ENCODE data around the gene CELF5. TPM values are rescaled to one million over a fixed set of nuclear protein-coding genes. Genes with fewer than 3 reads are reported as not detected.

CELF5 gene
- total and polyA plus RNA-seq, 9 of the 15 experiments (the other 6 are each of a cell fraction or from before 2014, with no cell fraction given), result 0.01 to 0.56 (median 0.22) TPM

GRCh38 chr19:3266092-3266693, 41.7 kb downstream of the CELF5 start:
- Histone ChIP-seq H3K4me1 (replicated peaks in 1 of 2; ENCODE audit: control insufficient read depth in 2 of 2, insufficient read depth in 2 of 2, low read length in 2 of 2) (peaks cover 0 to 15% of the 10 kb centered on the region in 2 experiments; a peak in 3 of 5 replicates), H3K9ac (ENCODE audit: insufficient read depth in 1 of 2, low read depth in 2 of 2, low read length in 2 of 2) (no peak overlapping the region), H3K9me1 (ENCODE audit: control insufficient read depth, insufficient read depth, low read length) (no peaks in the 10 kb centered on the region), H3K27ac (ENCODE audit: extremely low read depth, low read depth, low read length) (no peak overlapping the region), H3K4me2 (ENCODE audit: insufficient read depth, low read length) (0 out of 2 replicates have a peak overlapping the region, but pooled peaks have one; percentile 3), H3K9me3 (replicated peaks; ENCODE audit: control insufficient read depth, insufficient read depth, low read depth, low read length) (no peaks in the 10 kb centered on the region), H3K27me3 (ENCODE audit: control insufficient read depth in 2 of 2, insufficient read depth in 2 of 2, low read length in 2 of 2) (peaks cover 0 to 22% of the 10 kb centered on the region in 2 experiments; a peak in 2 of 5 replicates), H3K36me3 (ENCODE audit: control insufficient read depth, insufficient read depth, low read length) (no peaks in the 10 kb centered on the region), H2AFZ (ENCODE audit: low read depth, low read length) (no peak overlapping the region), H3K79me2 (ENCODE audit: control insufficient read depth, insufficient read depth, low read length) (no peaks in the 10 kb centered on the region), H3K4me3 (no peak overlapping the region), H4K20me1 (replicated peaks; ENCODE audit: control insufficient read depth, insufficient read depth, low read length) (peaks cover 4% of the 10 kb centered on the region; the same call in 1 of the 2 replicates)
- FAIRE-seq (peak; percentile 29), ATAC-seq (no peak), DNase-seq (ENCODE audit: extremely low read depth in 1 of 4, low spot score in 3 of 4) (peak in 1 of 4 experiments; percentile 28)
- intact Hi-C loops (cut with micrococcal nuclease) (no loop called here), in situ Hi-C loops (cut with MboI) (no loop called here)
- 8% methylated on average over 16 of the region's 19 CpGs for WGBS (ENCODE audit: insufficient coverage, low coverage, missing lambda C conversion rate)
- BruUV-seq (replicated peaks), result no TSS peak
- ChIA-PET POLR2A (interaction anchor here (1.0 kb wide), 1 partner anchor 9 kb away, joined by 3 read pairs; no protein-coding TSS in a partner anchor), CTCF (ENCODE audit: low intra/inter-chr PET ratio) (interaction anchor here (0.6 kb wide), 1 partner anchor 75 kb away, joined by 3 read pairs; no protein-coding TSS in a partner anchor)
- TF ChIP-seq FOXA1 (IDR thresholded peaks at IDR 0.05; ENCODE audit: borderline replicate concordance), result no peak
- no peak for TF ChIP-seq ZNF124 (CRISPR knock-in tag; IDR thresholded peaks at IDR 0.05)
- peak; percentile 54; the same call in 1 of the 2 replicates for TF ChIP-seq CC2D1A (IDR thresholded peaks at IDR 0.05)
- no peak for TF ChIP-seq BHLHE40 (IDR thresholded peaks at IDR 0.05; ENCODE audit: low read length)
- peak; percentile 31; the same call in 1 of the 2 replicates for TF ChIP-seq SMARCA5 (IDR thresholded peaks at IDR 0.05)
- TF ChIP-seq KDM1A (IDR thresholded peaks at IDR 0.05), result peak in 1 of 2 experiments; percentile 25; a peak in 1 of 4 replicates
- no peak for TF ChIP-seq THRAP3 (IDR thresholded peaks at IDR 0.05; ENCODE audit: borderline replicate concordance)
- peak; percentile 40; the same call in 1 of the 2 replicates for TF ChIP-seq HINFP (tag; conservative IDR thresholded peaks at IDR 0.05; ENCODE audit: low read depth)
- TF ChIP-seq ZNF785 (CRISPR knock-in tag; IDR thresholded peaks at IDR 0.05), result no peak
- TF ChIP-seq EGR1 (conservative IDR thresholded peaks at IDR 0.05), result 0 out of 2 replicates have a peak, but pooled peaks have one; percentile 11
- TF ChIP-seq, protein P1, sequence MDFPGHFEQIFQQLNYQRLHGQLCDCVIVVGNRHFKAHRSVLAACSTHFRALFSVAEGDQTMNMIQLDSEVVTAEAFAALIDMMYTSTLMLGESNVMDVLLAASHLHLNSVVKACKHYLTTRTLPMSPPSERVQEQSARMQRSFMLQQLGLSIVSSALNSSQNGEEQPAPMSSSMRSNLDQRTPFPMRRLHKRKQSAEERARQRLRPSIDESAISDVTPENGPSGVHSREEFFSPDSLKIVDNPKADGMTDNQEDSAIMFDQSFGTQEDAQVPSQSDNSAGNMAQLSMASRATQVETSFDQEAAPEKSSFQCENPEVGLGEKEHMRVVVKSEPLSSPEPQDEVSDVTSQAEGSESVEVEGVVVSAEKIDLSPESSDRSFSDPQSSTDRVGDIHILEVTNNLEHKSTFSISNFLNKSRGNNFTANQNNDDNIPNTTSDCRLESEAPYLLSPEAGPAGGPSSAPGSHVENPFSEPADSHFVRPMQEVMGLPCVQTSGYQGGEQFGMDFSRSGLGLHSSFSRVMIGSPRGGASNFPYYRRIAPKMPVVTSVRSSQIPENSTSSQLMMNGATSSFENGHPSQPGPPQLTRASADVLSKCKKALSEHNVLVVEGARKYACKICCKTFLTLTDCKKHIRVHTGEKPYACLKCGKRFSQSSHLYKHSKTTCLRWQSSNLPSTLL (IDR thresholded peaks at IDR 0.05), result peak; percentile 64
- TF ChIP-seq ZNF146 (CRISPR knock-in tag; IDR thresholded peaks at IDR 0.05; ENCODE audit: unreplicated experiment), result peak; percentile 98
- no peak for TF ChIP-seq NR2C2 (CRISPR knock-in tag; IDR thresholded peaks at IDR 0.05)
- TF ChIP-seq NR2C2 (tag; IDR thresholded peaks at IDR 0.05), result 0 out of 2 replicates have a peak, but pooled peaks have one; percentile 1
- TF ChIP-seq, protein P2, sequence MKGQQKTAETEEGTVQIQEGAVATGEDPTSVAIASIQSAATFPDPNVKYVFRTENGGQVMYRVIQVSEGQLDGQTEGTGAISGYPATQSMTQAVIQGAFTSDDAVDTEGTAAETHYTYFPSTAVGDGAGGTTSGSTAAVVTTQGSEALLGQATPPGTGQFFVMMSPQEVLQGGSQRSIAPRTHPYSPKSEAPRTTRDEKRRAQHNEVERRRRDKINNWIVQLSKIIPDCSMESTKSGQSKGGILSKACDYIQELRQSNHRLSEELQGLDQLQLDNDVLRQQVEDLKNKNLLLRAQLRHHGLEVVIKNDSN (CRISPR knock-in tag; IDR thresholded peaks at IDR 0.05), result 0 out of 2 replicates have a peak, but pooled peaks have one; percentile 8
- peak; percentile 79 for TF ChIP-seq RFX1 (IDR thresholded peaks at IDR 0.05)
- TF ChIP-seq BCOR (IDR thresholded peaks at IDR 0.05), result 0 out of 2 replicates have a peak, but pooled peaks have one; percentile 37
- peak; percentile 40 for TF ChIP-seq RBM25 (IDR thresholded peaks at IDR 0.05; ENCODE audit: low read depth, low read length, severe bottlenecking)
- TF ChIP-seq MAX (CRISPR knock-in tag; IDR thresholded peaks at IDR 0.05), result peak; percentile 5; the same call in 1 of the 2 replicates
- TF ChIP-seq ZNF347 (CRISPR knock-in tag; IDR thresholded peaks at IDR 0.05; ENCODE audit: low read depth), result no peak

Measured in K562 (cell line).